ENCODE data around the gene CARD14. TPM values are rescaled to one million over a fixed set of nuclear protein-coding genes. Genes with fewer than 3 reads are reported as not detected.

Gene CARD14
- total RNA-seq (ENCODE audit: low replicate concordance) = under 0.01 and 0.12 TPM in 2 replicates

DNA sequence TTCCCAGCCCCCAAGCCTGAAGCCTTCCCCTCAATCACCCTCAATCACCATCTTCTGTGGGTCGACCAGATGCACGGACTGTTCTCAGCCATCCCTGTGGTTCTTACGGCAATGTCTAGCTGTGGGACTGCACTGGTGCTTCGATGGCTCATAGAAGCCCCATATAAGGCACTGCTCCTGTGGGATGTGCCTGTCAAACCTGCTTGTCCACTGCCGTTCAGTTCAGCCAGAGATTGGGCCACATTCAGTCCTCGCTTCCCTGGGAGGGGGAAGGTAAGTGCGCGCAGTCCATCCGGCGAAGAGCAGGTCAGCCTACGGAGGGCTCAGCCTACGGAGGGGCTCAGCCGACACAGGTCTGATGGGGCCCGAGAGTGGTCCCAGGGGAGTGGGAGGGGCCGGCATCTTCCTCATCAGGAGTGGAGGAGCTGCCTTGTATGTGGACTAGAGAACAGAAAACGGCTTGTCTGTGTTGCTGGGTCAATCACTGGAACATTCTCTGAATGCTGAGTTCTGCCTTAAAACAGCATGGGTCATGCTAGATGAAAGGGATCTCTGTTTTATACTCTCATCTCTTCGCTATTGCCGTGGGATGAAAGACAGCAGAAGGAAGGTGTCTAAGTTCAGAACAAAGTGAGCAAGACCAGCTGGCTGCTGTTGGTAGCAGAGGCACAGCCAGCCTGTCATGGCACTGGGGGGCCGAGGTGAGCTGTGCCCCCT lies at the start of gene CARD14:
TSS of gene CARD14 (plus strand) at position 247 of the 717 bp plus-strand sequence. CDS start 11,409 bp downstream, outside the sequence.

DNA sequence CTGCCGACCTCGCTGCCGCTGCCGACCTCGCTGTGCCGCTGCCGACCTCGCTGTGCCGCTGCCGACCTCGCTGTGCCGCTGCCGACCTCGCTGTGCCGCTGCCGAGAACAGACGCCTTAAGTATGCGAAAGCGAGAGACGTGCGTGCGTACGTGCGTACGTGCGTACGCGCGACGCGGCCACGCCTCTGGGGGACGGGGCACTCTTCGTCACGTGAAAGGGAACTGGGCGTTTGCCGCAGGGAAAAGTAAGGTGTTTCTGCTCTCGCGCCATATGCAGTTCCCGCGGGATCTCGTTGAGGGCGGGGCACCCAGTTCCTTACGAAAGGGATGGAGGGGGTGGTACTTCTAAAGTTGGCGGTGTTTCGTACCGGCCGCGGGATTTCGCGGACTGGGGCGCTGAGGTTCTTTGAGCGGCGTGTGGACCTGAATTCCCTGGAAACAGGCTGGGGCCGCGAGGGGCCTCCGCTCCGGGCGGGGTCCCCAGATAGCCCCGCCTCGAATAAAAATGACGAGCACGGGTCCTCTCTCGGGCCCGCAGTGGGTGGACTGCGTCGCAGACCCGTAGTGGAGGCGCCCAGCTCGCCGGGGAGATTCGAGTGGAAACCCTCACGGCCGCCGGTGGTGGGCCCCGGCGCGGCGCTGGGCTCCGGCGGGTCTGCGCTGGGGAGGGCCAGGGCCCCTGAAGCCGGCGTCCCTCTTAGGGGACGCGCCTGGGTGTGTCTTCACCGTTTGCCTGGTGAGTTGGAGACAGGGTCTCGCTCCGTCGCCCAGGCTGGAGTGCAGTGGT lies 22.6 kb upstream of the CARD14 start, which contains the start of gene EIF4A3:
TSS of gene EIF4A3 (minus strand) at position 94 of the 788 bp plus-strand sequence. CDS start 167 bp downstream, outside the sequence.

DNA sequence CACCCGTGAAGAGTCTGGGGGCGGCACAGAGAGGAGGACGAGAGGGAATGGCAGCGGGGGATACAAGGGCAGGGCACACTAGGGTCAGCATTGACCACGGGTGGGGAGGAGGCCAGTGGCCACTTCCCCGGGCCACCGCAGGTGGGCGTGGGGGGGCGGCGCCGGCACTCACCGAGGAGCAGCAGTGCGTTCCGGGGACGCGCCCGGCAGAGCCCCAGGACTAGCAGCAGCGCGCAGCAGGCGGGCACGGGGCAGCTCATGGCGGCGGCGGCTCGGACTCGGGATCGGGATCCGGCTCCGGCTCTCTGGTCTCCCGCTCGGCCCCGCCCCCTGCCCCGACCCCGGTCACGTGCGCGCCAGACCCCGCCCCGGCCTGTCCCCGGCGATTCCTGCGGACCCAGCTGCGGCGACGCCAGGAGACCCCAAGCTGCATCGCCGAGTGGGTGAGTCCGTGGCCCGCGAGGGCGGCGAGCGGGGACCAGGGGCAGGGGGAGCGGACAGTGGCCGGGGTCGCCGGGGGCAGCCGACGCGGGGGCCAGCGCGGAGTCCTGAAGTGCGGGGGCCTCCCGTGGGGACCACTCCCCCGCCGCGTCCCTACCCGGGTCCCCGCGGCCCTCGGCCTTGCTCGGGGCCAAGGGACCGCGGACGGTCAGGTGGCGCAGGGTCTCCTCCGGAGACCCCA lies 50.4 kb downstream of the CARD14 start, which contains the start of the genes SGSH and SLC26A11:
TSS of gene SGSH (minus strand) at position 280 of the 682 bp plus-strand sequence. CDS start at position 260, 20 bp downstream.
TSS of gene SLC26A11 (plus strand) at position 374 of the 682 bp plus-strand sequence. CDS start 1,134 bp downstream, outside the sequence.

Other genes with a start within 250 kb of the CARD14 start
- gene TBC1D16, start 134.2 kb upstream of the CARD14 start, total RNA-seq (ENCODE audit: low replicate concordance) = 30.0 and 48.4 TPM in 2 replicates
- 1.8 and 4.2 TPM in 2 replicates for gene CCDC40, start 133.4 kb upstream of the CARD14 start, total RNA-seq (ENCODE audit: low replicate concordance)
- 10.1 and 17.1 TPM in 2 replicates for gene GAA, start 68.4 kb upstream of the CARD14 start, total RNA-seq (ENCODE audit: low replicate concordance)
- 97.9 and 194 TPM in 2 replicates for gene EIF4A3, start 22.9 kb upstream of the CARD14 start, total RNA-seq (ENCODE audit: low replicate concordance)
- 10.4 and 16.5 TPM in 2 replicates for gene SGSH, start 50.3 kb downstream of the CARD14 start, total RNA-seq (ENCODE audit: low replicate concordance)
- 5.9 TPM in 2 replicates for gene SLC26A11, start 50.4 kb downstream of the CARD14 start, total RNA-seq (ENCODE audit: low replicate concordance)
- 64.0 and 251 TPM in 2 replicates for gene RNF213, start 90.8 kb downstream of the CARD14 start, total RNA-seq (ENCODE audit: low replicate concordance)
- gene ENDOV, start 245.1 kb downstream of the CARD14 start, total RNA-seq (ENCODE audit: low replicate concordance) = 18.4 and 24.3 TPM in 2 replicates

Measured in smooth muscle cell of the coronary artery (primary cell).